ELR (cell line): Measurements from ENCODE around the gene PDIA2.
"Not testable (repeated sequence)": the region's sequence is repeated elsewhere in the genome, so short reads cannot be mapped to it uniquely, and the experiment has no call there.

ENCODE experiments used
- DNase-seq: peaks from one replicate; pipeline ENCODE4 v3.0.0-alpha.2; 2015; ENCODE audit warnings: low read depth

The PDIA2 gene, protein sequence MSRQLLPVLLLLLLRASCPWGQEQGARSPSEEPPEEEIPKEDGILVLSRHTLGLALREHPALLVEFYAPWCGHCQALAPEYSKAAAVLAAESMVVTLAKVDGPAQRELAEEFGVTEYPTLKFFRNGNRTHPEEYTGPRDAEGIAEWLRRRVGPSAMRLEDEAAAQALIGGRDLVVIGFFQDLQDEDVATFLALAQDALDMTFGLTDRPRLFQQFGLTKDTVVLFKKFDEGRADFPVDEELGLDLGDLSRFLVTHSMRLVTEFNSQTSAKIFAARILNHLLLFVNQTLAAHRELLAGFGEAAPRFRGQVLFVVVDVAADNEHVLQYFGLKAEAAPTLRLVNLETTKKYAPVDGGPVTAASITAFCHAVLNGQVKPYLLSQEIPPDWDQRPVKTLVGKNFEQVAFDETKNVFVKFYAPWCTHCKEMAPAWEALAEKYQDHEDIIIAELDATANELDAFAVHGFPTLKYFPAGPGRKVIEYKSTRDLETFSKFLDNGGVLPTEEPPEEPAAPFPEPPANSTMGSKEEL

GRCh38 chr16:283033-283805 lies at the start of gene PDIA2:
PDIA2 (plus strand) TSS chr16:283164; CDS start chr16:283170, 6 bp downstream.
- DNase-seq = no peak

GRCh38 chr16:234468-235305 lies 48.3 kb upstream of the PDIA2 start, which contains the start of gene FAM234A:
FAM234A (plus strand) TSS chr16:234821; CDS start chr16:254414, 19,593 bp downstream.
- DNase-seq = peak; percentile 92

- DNase-seq = no peak
These were observed 43.1 kb upstream of the PDIA2 start for GRCh38 chr16:239948-240277.

GRCh38 chr16:240559-240958 lies 42.4 kb upstream of the PDIA2 start:
- DNase-seq = no peak

GRCh38 chr16:242281-242680 lies 40.7 kb upstream of the PDIA2 start:
- DNase-seq = no peak

DNA sequence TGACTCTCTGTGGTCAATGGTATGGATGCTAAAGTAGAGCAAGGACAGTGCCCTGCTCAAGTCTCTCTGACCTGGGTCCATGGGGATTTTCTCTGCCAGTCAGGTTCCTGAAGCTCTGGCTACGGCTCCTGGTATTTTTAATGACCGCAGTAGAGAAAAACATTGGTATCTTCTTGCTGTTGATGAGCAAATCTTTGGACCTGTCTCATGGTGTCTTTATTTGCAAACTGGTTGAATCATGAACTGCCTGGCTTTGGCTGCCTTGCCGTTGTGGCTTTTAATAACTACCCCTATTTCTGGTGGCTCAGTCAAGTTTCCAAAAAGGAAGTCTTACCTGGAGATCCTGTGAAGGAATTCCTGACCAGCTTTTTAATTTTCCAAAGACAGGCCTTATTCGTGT lies 39.6 kb upstream of the PDIA2 start:
- DNase-seq = no peak

DNA sequence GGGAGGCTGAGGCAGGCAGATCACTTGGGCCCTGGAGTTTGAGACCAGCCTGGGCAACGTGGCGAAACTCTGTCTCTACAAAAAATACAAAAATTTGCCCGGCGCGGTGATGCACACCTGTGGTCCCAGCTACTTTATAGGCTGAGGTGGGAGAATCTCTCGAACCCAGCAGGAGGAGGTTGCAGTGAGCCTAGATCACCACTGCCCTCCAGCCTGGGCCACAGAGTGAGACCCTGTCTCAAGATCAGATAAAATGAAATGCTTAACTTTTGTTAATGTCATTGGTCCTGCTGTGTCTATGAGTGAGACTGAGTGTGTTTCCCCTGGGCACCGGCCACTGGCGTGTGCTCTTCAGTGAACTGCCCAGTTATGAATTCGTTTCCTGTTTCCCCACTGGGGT lies 37.9 kb upstream of the PDIA2 start:
- no peak for DNase-seq

- DNase-seq = no peak
These were observed 35.9 kb upstream of the PDIA2 start for GRCh38 chr16:247027-247426.

DNA sequence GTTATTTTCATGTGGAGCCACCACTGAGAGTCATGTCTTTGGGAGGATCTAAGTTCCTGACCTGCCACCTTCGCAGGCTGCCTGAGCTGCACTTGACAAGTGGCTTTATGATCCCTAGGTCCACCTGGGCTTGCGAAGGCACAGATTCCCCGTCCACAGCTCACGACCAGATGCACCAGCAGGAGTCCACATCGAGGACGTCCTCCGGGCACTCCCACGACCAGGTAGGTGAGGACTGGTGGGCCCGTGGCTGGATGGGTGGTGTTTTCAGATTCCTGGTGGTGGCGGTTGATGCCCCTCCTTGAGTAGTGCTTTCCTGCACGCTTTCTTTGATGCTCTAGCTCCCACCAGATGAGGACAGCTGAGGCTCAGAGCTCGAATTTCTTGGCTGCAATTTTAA lies 33.5 kb upstream of the PDIA2 start:
- no peak for DNase-seq

GRCh38 chr16:252366-253337 lies 30.3 kb upstream of the PDIA2 start:
- DNase-seq = no peak

- no peak for DNase-seq
These were observed 29.1 kb upstream of the PDIA2 start for GRCh38 chr16:253833-254232.

GRCh38 chr16:254461-254860 lies 28.5 kb upstream of the PDIA2 start:
- no peak for DNase-seq

DNA sequence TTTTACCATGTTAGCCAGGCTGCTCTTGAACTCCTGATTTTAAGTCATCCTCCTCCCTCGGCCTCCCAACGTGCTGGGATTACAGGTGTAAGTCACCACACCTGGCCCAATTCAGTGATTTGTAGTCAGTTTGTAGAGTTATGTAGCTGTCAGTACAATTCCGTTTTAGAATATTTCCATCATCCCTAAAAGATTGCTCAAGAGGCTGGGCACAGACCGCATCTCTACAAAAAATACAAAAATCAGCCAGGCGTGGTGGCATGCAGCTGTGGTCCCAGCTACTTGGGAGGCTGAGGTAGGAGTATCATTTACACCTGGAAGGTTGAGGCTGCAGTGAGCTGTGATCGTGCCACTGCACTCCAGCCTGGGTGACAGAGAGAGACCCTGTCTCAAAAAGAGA lies 27.8 kb upstream of the PDIA2 start:
- no peak for DNase-seq

- not testable (repeated sequence) for DNase-seq
These were observed 24.9 kb upstream of the PDIA2 start for GRCh38 chr16:258091-258490.

- DNase-seq = no peak
These were observed 23.7 kb upstream of the PDIA2 start for GRCh38 chr16:259226-259625.

DNA sequence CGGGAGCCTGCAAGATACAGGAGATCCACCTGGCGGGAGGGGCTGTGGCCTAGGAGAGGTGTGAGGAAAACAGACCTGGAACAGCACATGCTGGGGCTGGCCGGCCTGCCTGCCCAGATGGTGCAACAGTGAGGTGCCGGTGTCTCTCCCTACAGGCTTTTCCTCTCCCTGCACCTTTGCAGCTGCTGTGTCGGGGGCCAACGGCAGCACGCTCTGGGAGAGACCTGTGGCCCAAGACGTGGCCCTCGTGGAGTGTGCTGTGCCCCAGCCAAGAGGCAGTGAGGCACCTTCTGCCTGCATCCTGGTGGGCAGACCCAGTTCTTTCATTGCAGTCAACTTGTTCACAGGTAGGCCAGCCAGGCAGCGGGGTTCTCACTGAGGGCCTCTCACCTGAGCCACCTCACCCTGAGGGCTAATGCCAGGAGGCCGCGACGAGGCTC lies 23.1 kb upstream of the PDIA2 start:
- DNase-seq = no peak

GRCh38 chr16:260326-260725 lies 22.6 kb upstream of the PDIA2 start:
- DNase-seq = no peak

GRCh38 chr16:261031-261691 lies 21.8 kb upstream of the PDIA2 start:
- DNase-seq = no peak

GRCh38 chr16:262121-262745 lies 20.7 kb upstream of the PDIA2 start:
- no peak for DNase-seq

DNA sequence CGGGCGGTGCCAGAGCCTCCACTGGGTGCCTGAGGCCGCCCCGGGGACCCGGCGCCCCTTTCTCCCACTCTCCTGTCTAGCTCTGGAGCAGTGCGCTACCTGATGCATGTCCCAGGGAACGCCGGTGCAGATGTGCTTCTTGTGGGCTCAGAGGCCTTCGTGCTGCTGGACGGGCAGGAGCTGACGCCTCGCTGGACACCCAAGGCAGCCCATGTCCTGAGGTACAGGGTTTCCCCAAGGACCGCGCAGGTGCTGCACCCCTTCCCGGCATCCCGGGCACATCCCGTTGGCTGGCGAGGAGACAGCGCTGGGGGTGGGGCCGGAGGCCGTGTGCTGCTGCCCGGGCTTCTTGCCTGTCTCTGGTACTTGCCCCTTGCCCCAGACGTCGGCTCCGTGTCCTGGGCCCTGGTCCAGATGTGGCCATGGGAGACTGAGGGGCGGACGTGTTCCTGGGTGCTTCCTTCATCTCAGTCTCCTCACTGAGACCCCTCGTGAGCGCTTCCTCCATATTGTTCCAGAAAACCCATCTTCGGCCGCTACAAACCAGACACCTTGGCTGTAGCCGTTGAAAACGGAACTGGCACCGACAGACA lies 19.7 kb upstream of the PDIA2 start:
- DNase-seq = no peak
